GM18526 (cell line): ENCODE data around the gene SLC37A4.

Experiments
- POLR2A ChIP-seq: IDR thresholded peaks from 3 replicates; pipeline ENCODE4 v1.6.1; 2011; ENCODE audit not compliant: insufficient read length; ENCODE audit errors: extremely low read depth

Gene SLC37A4

DNA sequence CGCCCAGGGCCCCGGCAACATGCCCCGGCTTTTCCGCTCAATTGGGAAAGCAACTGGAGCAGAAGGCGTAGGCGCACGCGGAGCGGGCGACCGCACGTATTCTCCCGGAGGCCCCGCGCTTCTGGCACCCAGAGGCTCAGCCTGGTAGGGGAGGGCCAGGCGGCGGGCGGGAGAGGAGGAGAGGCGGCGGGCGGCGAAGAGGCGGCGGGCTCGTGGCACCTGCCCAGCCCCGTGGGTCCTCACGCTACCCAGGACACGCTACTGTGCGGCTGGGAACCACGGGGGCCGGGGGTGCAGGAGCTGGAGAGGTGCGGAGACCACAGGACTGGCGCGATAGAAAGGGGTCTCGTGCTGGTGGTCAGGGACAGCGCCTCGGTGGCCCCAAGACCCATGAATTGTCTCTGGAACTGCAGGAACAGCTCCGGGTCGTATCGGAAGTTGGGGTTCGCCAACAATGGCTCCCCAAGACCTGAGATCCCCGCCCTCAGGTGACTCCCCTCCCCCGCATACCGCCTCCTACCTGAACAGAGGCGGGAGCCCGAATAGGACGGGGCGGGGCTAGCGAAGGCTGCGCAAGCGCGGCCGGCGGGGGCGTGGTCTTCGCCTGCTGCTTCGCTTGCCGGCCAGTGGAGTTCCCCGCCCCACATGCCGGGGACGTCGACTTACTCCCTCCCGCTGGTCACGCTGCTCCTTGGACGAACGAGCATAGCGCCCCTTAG lies at the start of gene SLC37A4:
SLC37A4 (minus strand) TSS at position 549 of the 719 bp plus-strand sequence.
- TF ChIP-seq POLR2A, result peak; percentile 69

GRCh38 chr11:119078675-119079420 lies 48.2 kb upstream of the SLC37A4 start:
- no peak for TF ChIP-seq POLR2A

DNA sequence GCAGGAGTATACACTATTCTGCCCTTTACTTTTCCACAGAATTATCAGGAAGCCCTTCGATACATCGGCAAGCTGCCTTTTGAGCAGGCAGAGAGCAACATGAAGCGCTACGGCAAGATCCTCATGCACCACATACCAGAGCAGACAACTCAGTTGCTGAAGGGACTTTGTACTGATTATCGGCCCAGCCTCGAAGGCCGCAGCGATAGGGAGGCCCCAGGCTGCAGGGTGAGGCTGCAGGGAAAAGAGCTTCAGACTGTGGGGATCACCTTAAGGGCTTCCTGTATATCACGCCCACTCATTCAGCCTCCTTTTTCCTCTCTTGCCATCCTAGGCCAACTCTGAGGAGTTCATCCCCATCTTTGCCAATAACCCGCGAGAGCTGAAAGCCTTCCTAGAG lies 47.2 kb upstream of the SLC37A4 start:
- TF ChIP-seq POLR2A, result no peak

- TF ChIP-seq POLR2A, result peak; percentile 86
Measured at GRCh38 chr11:119067371-119068222, 36.9 kb upstream of the SLC37A4 start, which contains the start of gene VPS11. TSS of gene VPS11 (plus strand) at chr11:119067818. CDS start at chr11:119067824, 6 bp downstream.

GRCh38 chr11:119065369-119065768 lies 34.7 kb upstream of the SLC37A4 start:
- no peak for TF ChIP-seq POLR2A

- no peak for TF ChIP-seq POLR2A
Measured at GRCh38 chr11:119062779-119063178, 32.1 kb upstream of the SLC37A4 start.

- TF ChIP-seq POLR2A, result no peak
Measured at GRCh38 chr11:119061256-119061655, 30.6 kb upstream of the SLC37A4 start.

DNA sequence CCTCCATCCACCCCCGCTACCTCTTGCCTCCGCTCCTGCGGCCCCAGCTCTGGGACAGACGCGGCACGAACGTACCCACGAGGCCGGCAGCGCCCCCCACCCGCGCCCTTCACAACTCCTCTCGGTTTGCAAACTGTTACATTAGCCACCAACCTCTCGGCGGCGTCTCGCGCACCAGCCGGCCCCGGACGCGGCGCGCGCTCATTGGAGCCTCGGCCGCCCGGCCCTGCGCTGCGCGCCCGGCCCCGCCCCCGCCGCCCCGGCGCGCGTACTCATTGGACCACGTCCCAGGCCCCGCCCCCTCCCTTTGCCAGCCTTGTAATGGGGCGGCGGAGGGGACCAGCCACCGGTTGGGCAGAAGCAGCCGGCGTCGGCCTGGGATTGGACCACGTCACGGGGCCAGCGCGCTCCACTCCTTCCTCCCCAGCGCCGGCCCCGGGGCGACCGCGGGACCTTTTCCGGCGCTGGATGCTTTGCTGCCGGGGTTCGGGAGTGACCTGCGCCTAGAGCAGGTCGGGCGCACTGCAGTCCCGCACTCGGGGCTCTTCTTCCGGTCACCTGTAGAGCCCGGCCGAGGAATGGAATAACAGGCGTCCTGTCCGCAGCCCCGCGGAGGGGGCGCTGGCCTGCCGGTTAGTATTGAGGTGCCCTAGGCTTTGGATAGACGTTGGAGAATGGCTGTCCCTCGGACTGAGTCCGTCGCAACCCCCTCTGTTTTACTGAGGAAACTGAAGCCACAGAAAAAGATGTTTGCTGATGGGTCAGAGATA lies 26.5 kb upstream of the SLC37A4 start, which contains the start of gene HYOU1:
HYOU1 (minus strand) TSS at position 206 of the 770 bp plus-strand sequence. CDS start 1,045 bp downstream, outside the sequence.
- TF ChIP-seq POLR2A, result peak; percentile 82

DNA sequence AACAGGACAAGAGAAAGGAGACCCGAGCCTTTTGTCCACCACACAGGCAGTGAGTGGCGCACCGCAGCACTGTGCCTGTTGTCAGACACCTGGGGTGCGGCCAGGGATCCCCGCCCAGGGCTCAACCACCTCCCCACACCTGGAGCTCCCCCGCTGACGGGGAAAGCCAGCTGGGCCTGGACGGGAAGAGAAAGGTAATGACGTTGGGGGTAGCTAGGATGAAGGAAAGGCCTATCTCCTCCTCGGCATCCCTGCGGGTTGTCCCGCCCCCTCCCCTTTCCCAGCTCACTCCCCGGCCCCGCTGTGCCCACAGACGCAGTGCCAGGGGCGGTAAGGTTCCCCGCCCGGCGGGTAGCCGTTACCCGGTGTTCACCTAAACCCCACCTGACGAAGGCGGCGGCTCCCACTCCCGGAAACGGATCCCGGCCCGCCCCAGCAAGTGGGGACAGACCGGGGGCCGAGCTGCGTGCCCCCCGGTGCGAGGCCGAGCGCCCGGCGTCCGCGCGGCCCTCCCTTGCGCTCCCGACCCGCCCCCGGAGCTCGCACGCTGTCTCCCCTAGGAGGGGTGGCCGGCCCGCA lies 25.8 kb upstream of the SLC37A4 start:
- TF ChIP-seq POLR2A, result no peak

DNA sequence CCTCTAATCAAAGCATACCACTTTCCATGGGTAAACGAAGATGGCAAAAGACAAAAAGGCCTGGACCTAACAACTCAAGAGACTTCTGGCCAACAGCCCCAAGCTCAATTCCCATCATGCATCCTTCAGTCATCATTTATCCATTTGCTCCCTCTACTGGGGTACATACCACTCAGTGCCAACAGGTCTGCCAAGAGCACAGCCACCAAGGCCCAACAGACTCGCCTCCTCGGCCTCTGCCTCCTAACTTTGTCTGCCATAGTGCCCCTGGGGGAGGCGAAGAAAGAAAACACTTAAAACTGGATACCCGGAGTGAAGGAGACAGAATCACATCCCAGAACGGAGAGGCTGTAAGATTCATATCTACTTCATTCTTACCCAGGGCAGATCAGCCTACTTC lies 25.2 kb upstream of the SLC37A4 start:
- no peak for TF ChIP-seq POLR2A

- no peak for TF ChIP-seq POLR2A
Measured at GRCh38 chr11:119054418-119054817, 23.7 kb upstream of the SLC37A4 start.

- TF ChIP-seq POLR2A, result no peak
Measured at GRCh38 chr11:119052163-119052814, 21.6 kb upstream of the SLC37A4 start.

- TF ChIP-seq POLR2A, result peak; percentile 37
Measured at GRCh38 chr11:119051440-119052162, 20.9 kb upstream of the SLC37A4 start.
